Measurements from ENCODE around the gene AGAP3. TPM values are rescaled to one million over a fixed set of nuclear protein-coding genes. Genes with fewer than 3 reads are reported as not detected.

The AGAP3 gene
- total and polyA plus RNA-seq, 4 donors = 3.9 to 27.0 (median 17.6) TPM

DNA sequence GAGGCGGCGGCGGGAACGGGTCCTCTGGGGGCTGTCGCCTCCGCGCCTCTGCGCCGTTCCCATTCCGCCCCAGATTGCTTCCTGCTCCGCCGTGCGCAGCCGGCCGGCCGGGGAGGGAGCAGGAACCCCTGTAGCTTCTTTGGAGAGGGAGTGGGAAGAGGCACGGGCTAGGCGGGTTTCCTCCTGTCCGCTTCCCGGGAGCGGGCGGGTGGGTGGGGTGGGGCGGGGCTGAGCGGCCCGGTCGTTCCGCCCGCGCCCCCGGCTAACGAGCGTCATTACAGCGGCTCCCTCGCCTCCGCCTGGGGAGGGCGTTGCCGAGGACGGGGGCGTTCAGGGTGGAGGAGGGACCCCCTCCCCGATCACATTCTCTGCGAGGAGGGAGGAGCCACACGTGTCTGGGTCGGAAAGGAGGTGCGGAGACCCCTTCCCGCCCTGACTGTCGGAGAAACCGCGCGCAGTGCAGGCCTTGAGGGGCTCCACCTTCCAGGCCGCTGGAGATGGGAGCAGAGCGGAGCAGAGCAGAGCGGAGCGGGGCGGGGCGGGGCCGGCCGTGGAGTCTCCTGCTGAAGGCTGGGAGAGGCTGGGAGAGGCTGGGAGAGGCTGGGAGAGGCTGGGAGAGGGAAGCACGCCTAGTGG is 39.7 kb downstream of the AGAP3 start:
- H3K4me1 ChIP-seq (ENCODE audit: control insufficient read depth in 4 of 4, insufficient read depth in 4 of 4, low read length in 3 of 4) = no peaks in the 10 kb centered on the region
- H3K9me3 ChIP-seq (ENCODE audit: control insufficient read depth in 4 of 4, low read length in 3 of 4) = no peaks in the 10 kb centered on the region
- WGBS = 73% methylated on average over 58 of the region's 58 CpGs
- H3K27me3 ChIP-seq (ENCODE audit: control insufficient read depth in 4 of 4, insufficient read depth in 4 of 4, low read length in 3 of 4) = no peaks in the 10 kb centered on the region
- no peak overlapping the region for H3K27ac ChIP-seq (ENCODE audit: low read depth in 1 of 2, low read length in 2 of 2)
- H3K36me3 ChIP-seq (ENCODE audit: control insufficient read depth in 4 of 4, insufficient read depth in 3 of 4, low read depth in 1 of 4, low read length in 3 of 4) = peaks cover 2 to 30% (median 17%) of the 10 kb centered on the region in 4 donors
- TF ChIP-seq FOXA1 (IDR thresholded peaks at IDR 0.05) (no peak), RAD21 (IDR thresholded peaks at IDR 0.05) (no peak), SP1 (IDR thresholded peaks at IDR 0.05) (no peak), ATF3 (IDR thresholded peaks at IDR 0.05) (no peak)
- no peak overlapping the region for H3K4me3 ChIP-seq (ENCODE audit: low read depth in 1 of 3, low read length in 3 of 3)
- DNase-seq (ENCODE audit: low spot score) = no peak
- H3K9ac ChIP-seq (ENCODE audit: low read depth in 1 of 2, low read length in 2 of 2) = no peak overlapping the region

GRCh38 chr7:151126491-151127137 is 40.3 kb downstream of the AGAP3 start:
- no peak for DNase-seq (ENCODE audit: low spot score)
- Histone ChIP-seq H3K9me3 (ENCODE audit: control insufficient read depth in 4 of 4, low read length in 3 of 4) (no peaks in the 10 kb centered on the region), H3K4me1 (ENCODE audit: control insufficient read depth in 4 of 4, insufficient read depth in 4 of 4, low read length in 3 of 4) (no peaks in the 10 kb centered on the region), H3K9ac (ENCODE audit: low read depth in 1 of 2, low read length in 2 of 2) (no peak overlapping the region), H3K27ac (ENCODE audit: low read depth in 1 of 2, low read length in 2 of 2) (no peak overlapping the region), H3K36me3 (ENCODE audit: control insufficient read depth in 4 of 4, insufficient read depth in 3 of 4, low read depth in 1 of 4, low read length in 3 of 4) (peaks cover 4 to 32% (median 17%) of the 10 kb centered on the region in 4 donors), H3K4me3 (ENCODE audit: low read depth in 1 of 3, low read length in 3 of 3) (no peak overlapping the region), H3K27me3 (ENCODE audit: control insufficient read depth in 4 of 4, insufficient read depth in 4 of 4, low read length in 3 of 4) (no peaks in the 10 kb centered on the region)
- no peak for TF ChIP-seq NR2F2 (IDR thresholded peaks at IDR 0.05)
- 83% methylated on average over 19 of the region's 19 CpGs for WGBS

- no peak for TF ChIP-seq GABPA (IDR thresholded peaks at IDR 0.05 in 1 of 2, conservative IDR thresholded peaks at IDR 0.05 in 1 of 2)
- no peak for TF ChIP-seq JUND (IDR thresholded peaks at IDR 0.05)
- TF ChIP-seq, protein P1, sequence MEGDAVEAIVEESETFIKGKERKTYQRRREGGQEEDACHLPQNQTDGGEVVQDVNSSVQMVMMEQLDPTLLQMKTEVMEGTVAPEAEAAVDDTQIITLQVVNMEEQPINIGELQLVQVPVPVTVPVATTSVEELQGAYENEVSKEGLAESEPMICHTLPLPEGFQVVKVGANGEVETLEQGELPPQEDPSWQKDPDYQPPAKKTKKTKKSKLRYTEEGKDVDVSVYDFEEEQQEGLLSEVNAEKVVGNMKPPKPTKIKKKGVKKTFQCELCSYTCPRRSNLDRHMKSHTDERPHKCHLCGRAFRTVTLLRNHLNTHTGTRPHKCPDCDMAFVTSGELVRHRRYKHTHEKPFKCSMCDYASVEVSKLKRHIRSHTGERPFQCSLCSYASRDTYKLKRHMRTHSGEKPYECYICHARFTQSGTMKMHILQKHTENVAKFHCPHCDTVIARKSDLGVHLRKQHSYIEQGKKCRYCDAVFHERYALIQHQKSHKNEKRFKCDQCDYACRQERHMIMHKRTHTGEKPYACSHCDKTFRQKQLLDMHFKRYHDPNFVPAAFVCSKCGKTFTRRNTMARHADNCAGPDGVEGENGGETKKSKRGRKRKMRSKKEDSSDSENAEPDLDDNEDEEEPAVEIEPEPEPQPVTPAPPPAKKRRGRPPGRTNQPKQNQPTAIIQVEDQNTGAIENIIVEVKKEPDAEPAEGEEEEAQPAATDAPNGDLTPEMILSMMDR (IDR thresholded peaks at IDR 0.05; ENCODE audit: low read depth, low read length, missing input control) = no peak
- no peak for TF ChIP-seq ATF3 (IDR thresholded peaks at IDR 0.05)
- no peak for TF ChIP-seq RAD21 (IDR thresholded peaks at IDR 0.05)
- no peak for TF ChIP-seq SP1 (IDR thresholded peaks at IDR 0.05)
- no peak for TF ChIP-seq REST (IDR thresholded peaks at IDR 0.05)
- no peak for TF ChIP-seq FOXA2 (IDR thresholded peaks at IDR 0.05)
- Histone ChIP-seq H3K27me3 (ENCODE audit: control insufficient read depth in 4 of 4, insufficient read depth in 4 of 4, low read length in 3 of 4) (no peaks in the 10 kb centered on the region), H3K4me3 (ENCODE audit: low read depth in 1 of 3, low read length in 3 of 3) (no peak overlapping the region), H3K9ac (ENCODE audit: low read depth in 1 of 2, low read length in 2 of 2) (no peak overlapping the region), H3K36me3 (ENCODE audit: control insufficient read depth in 4 of 4, insufficient read depth in 3 of 4, low read depth in 1 of 4, low read length in 3 of 4) (peaks cover 7 to 41% (median 19%) of the 10 kb centered on the region in 4 donors), H3K27ac (ENCODE audit: low read depth in 1 of 2, low read length in 2 of 2) (no peak overlapping the region), H3K9me3 (ENCODE audit: control insufficient read depth in 4 of 4, low read length in 3 of 4) (no peaks in the 10 kb centered on the region), H3K4me1 (ENCODE audit: control insufficient read depth in 4 of 4, insufficient read depth in 4 of 4, low read length in 3 of 4) (no peaks in the 10 kb centered on the region)
- DNase-seq (ENCODE audit: low spot score) = no peak
- WGBS = 87% methylated on average over 14 of the region's 14 CpGs
Measured at GRCh38 chr7:151128144-151128543, 41.9 kb downstream of the AGAP3 start.
